NT2/D1 (cell line): Measurements from ENCODE around the gene ECHS1.

Experiments used
- DNase-seq: peaks from one replicate; pipeline ENCODE4 v3.0.0-alpha.2; 2011; ENCODE audit warnings: low read depth, low spot score
- H3K27me3 ChIP-seq: 2 replicates; pipeline ENCODE4 v1.6.0; 2011; ENCODE audit warnings: mild to moderate bottlenecking; ENCODE audit not compliant: insufficient read length, insufficient read depth
- H3K36me3 ChIP-seq: 2 replicates; pipeline ENCODE4 v1.6.1; 2011; ENCODE audit warnings: mild to moderate bottlenecking, low read length, mixed read lengths; ENCODE audit not compliant: insufficient read depth, insufficient read length
- H3K4me1 ChIP-seq: 2 replicates; pipeline ENCODE4 v1.5.1; 2011; ENCODE audit not compliant: insufficient read depth, insufficient read length
- H3K4me3 ChIP-seq: 2 replicates; pipeline ENCODE4 v1.5.1; 2011; ENCODE audit warnings: low read depth; ENCODE audit not compliant: insufficient read length
- H3K9ac ChIP-seq: 2 replicates; pipeline ENCODE4 v1.6.0; 2011; ENCODE audit warnings: low read depth; ENCODE audit not compliant: insufficient read length
- H3K9me3 ChIP-seq: 2 replicates; pipeline ENCODE4 v1.5.1; 2011; ENCODE audit warnings: mild to moderate bottlenecking, low read length; ENCODE audit not compliant: insufficient read depth
- SUZ12 ChIP-seq: IDR thresholded peaks from 2 replicates; pipeline ENCODE4 v1.6.1; 2011; ENCODE audit not compliant: insufficient read length, insufficient read depth; ENCODE audit errors: extremely low read depth
- YY1 ChIP-seq: IDR thresholded peaks from 2 replicates; pipeline ENCODE4 v1.6.1; 2011; ENCODE audit not compliant: insufficient read length, insufficient read depth
- ZNF274 ChIP-seq: IDR thresholded peaks from 2 replicates; pipeline ENCODE4 v1.6.1; 2011; ENCODE audit warnings: mild to moderate bottlenecking, low read depth, low read length

The ECHS1 gene

DNA sequence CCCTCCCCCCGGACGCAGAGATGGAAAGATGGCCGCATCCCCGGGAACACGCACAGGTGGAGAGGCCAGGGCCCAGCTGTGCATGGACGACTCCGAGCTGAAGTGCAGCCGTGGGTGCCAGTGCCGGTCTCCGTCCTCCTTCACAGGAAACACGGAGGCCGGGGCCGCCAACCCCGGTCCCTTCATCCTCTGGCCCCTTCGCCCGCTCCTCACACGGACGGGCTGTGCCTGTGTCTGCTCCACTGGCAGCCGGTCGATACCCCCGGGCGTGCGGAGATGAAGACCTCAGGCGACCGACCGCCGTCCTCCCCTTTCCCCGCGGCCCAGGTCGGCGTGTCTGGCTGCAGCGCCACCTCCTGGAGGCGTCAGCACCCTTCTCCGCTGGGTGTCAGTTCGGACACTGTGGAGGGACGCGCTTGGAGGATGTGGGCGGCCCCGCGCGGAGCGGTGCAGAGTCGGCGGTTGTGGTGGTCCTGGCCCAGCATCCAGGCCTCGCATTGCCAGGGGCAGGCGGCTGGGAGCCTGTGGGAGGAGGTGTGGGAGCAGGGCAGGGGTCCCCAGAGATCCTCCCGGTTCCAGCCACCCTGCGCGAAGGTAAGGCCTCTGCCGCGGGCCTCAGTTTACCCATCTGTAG lies 54.5 kb downstream of the ECHS1 start:
- Histone ChIP-seq H3K9me3 (no peaks in the 10 kb centered on the region; the same call in 1 of the 2 replicates), H3K9ac (peak overlapping the region; percentile 64), H3K27me3 (peaks cover 10% of the 10 kb centered on the region), H3K4me1 (peaks cover 4% of the 10 kb centered on the region), H3K4me3 (peak overlapping the region; percentile 50), H3K36me3 (no peaks in the 10 kb centered on the region)
- DNase-seq = peak; percentile 47
- TF ChIP-seq ZNF274 = no peak
- TF ChIP-seq YY1 = peak; percentile 16
- TF ChIP-seq SUZ12 = no peak

DNA sequence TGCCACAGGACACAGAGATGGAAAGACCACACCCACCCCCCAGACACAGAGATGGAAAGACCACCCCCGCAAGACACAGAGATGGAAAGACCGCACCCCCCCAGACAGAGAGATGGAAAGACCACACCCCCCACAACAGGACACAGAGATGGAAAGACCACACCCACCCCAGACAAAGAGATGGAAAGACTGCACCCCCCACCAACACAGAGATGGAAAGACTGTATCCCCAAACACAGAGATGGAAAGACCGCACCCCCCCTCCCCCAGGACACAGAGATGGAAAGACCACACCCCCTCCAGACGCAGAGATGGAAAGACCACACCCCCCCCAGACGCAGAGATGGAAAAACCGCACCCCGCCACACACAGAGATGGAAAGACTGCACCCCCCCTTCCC lies 56.4 kb downstream of the ECHS1 start:
- TF ChIP-seq SUZ12 (no peak), ZNF274 (no peak), YY1 (no peak)
- H3K4me3 ChIP-seq = no peak overlapping the region
- no peak overlapping the region for H3K9ac ChIP-seq
- H3K27me3 ChIP-seq = peaks cover 10% of the 10 kb centered on the region
- DNase-seq = no peak
- H3K4me1 ChIP-seq = peaks cover 8% of the 10 kb centered on the region
- no peaks in the 10 kb centered on the region; the same call in 1 of the 2 replicates for H3K9me3 ChIP-seq
- peaks cover 13% of the 10 kb centered on the region for H3K36me3 ChIP-seq

- TF ChIP-seq SUZ12 = no peak
- TF ChIP-seq ZNF274 = no peak
- no peak for TF ChIP-seq YY1
- Histone ChIP-seq H3K9ac (no peak overlapping the region), H3K4me3 (no peak overlapping the region), H3K27me3 (peaks cover 10% of the 10 kb centered on the region), H3K4me1 (peaks cover 8% of the 10 kb centered on the region), H3K9me3 (no peaks in the 10 kb centered on the region; the same call in 1 of the 2 replicates), H3K36me3 (peaks cover 17% of the 10 kb centered on the region)
- no peak for DNase-seq
Measured at GRCh38 chr10:133316266-133316665, 56.9 kb downstream of the ECHS1 start.

- Histone ChIP-seq H3K9ac (no peak overlapping the region), H3K9me3 (no peaks in the 10 kb centered on the region; the same call in 1 of the 2 replicates), H3K36me3 (peaks cover 20% of the 10 kb centered on the region), H3K4me3 (no peak overlapping the region), H3K27me3 (peaks cover 10% of the 10 kb centered on the region), H3K4me1 (peaks cover 8% of the 10 kb centered on the region)
- no peak for DNase-seq
- TF ChIP-seq ZNF274 = no peak
Measured at GRCh38 chr10:133315847-133316246, 57.3 kb downstream of the ECHS1 start.

GRCh38 chr10:133314911-133315310 lies 58.2 kb downstream of the ECHS1 start:
- no peaks in the 10 kb centered on the region; the same call in 1 of the 2 replicates for H3K9me3 ChIP-seq
- DNase-seq = no peak
- peaks cover 8% of the 10 kb centered on the region for H3K4me1 ChIP-seq
- H3K9ac ChIP-seq = no peak overlapping the region
- TF ChIP-seq ZNF274 (no peak), SUZ12 (no peak), YY1 (no peak)
- H3K36me3 ChIP-seq = peaks cover 30% of the 10 kb centered on the region
- H3K27me3 ChIP-seq = peaks cover 10% of the 10 kb centered on the region
- no peak overlapping the region for H3K4me3 ChIP-seq

DNA sequence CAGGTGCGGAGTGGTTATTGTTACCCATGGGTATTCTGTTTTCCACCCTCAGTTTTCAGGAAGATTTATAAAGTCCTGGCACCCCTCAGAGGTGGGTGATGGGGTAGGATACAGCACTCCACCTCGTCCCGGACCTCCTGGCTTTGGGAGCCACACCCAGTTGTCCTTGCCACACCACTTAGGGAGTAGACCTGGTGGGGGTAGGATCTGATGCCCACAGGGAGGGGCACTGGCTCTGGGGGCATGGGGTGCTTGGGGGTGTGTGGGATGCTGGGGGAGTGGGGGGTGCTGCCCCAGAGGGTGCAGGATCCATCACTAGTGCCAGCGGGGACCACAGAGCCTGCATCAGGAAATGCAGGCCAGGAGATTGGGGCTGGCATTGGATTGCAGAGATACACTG lies 60.0 kb downstream of the ECHS1 start:
- no peaks in the 10 kb centered on the region; the same call in 1 of the 2 replicates for H3K9me3 ChIP-seq
- no peak overlapping the region for H3K4me3 ChIP-seq
- TF ChIP-seq YY1 = no peak
- no peak overlapping the region for H3K9ac ChIP-seq
- peaks cover 10% of the 10 kb centered on the region for H3K4me1 ChIP-seq
- no peaks in the 10 kb centered on the region for H3K27me3 ChIP-seq
- peaks cover 36% of the 10 kb centered on the region for H3K36me3 ChIP-seq
- DNase-seq = no peak

- Histone ChIP-seq H3K9ac (no peak overlapping the region), H3K4me3 (no peak overlapping the region), H3K9me3 (no peaks in the 10 kb centered on the region; the same call in 1 of the 2 replicates), H3K4me1 (peaks cover 10% of the 10 kb centered on the region), H3K27me3 (no peaks in the 10 kb centered on the region), H3K36me3 (peaks cover 36% of the 10 kb centered on the region)
- TF ChIP-seq SUZ12 (no peak), ZNF274 (no peak), YY1 (no peak)
- no peak for DNase-seq
Measured at GRCh38 chr10:133312769-133313145, 60.4 kb downstream of the ECHS1 start.
